Lower leg skin (tissue), 3 donors: Measurements from ENCODE around the gene INHBA.

Source experiments
- POLR2A ChIP-seq, 2 donors: fragments of 450-650 bp; IDR thresholded peaks; one replicate each; pipeline ENCODE4 v1.6.1; 2016 to 2017; ENCODE audit warnings: antibody characterized with exemption in 2 of 2, mild to moderate bottlenecking in 1 of 2, moderate library complexity in 1 of 2
- TF ChIP-seq, protein P1 (sequence below), 3 donors: fragments of 450-650 bp; IDR thresholded peaks; one replicate each; pipeline ENCODE4 v1.5.1; 2016; ENCODE audit warnings: antibody characterized with exemption in 3 of 3, mild to moderate bottlenecking in 3 of 3, moderate library complexity in 2 of 3

DNA sequence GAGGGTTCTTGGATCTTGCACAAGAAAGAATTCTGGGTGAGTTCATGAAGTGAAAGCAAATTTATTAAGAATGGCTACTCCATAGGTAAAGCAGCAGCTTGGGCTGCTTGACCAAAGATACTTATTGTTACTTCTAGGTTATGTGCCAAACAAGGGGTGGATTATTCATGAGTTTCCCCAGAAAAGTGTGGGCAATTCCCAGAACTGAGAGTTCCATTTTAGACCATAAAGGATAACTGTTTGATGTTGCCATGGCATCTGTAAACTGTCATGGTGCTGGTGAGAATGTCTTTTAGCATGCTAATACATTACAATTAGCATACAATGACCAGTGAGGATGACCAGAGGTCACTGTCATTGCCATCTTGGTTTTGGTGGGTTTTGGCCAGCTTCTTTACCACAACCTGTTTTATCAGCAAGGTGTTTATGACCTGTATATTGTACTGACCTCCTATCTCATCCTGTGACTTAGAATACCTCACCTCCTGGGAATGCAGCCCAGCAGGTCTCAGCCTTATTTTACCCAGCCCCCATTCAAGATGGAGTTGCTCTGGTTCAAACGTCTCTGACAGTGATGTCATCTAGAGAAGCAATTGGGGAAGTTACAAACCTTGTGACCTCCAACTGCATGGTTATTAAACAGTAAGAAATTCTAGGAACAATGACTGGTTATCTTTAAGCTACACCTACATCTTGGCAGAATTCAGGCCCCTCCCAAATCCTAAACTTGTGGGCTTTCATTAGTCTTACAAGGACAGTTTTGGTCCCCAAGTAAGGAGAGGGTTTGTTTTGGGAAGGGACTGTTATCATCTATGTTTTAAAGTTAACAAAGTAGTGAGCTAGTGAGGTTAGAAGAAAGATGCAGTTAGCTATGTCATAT, 48.0 kb upstream of the INHBA start:
- no peak for TF ChIP-seq POLR2A (IDR thresholded peaks at IDR 0.05)
- TF ChIP-seq, protein P1, sequence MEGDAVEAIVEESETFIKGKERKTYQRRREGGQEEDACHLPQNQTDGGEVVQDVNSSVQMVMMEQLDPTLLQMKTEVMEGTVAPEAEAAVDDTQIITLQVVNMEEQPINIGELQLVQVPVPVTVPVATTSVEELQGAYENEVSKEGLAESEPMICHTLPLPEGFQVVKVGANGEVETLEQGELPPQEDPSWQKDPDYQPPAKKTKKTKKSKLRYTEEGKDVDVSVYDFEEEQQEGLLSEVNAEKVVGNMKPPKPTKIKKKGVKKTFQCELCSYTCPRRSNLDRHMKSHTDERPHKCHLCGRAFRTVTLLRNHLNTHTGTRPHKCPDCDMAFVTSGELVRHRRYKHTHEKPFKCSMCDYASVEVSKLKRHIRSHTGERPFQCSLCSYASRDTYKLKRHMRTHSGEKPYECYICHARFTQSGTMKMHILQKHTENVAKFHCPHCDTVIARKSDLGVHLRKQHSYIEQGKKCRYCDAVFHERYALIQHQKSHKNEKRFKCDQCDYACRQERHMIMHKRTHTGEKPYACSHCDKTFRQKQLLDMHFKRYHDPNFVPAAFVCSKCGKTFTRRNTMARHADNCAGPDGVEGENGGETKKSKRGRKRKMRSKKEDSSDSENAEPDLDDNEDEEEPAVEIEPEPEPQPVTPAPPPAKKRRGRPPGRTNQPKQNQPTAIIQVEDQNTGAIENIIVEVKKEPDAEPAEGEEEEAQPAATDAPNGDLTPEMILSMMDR (IDR thresholded peaks at IDR 0.05) = no peak
